Osteocyte (in vitro differentiated cells): ENCODE results near the gene SNX18. TPM values are rescaled to one million over a fixed set of nuclear protein-coding genes. Genes with fewer than 3 reads are reported as not detected.

Experiments
- DNase-seq: peaks from one replicate; pipeline ENCODE4 v3.0.0; 2021; ENCODE audit warnings: mixed read lengths; ENCODE audit not compliant: unreplicated experiment; ENCODE audit errors: extremely low spot score
- H3K27ac Mint-ChIP-seq: one replicate; pipeline ENCODE4 v1.8.0; 2021; ENCODE audit warnings: mild to moderate bottlenecking, mixed read lengths; ENCODE audit not compliant: unreplicated experiment
- H3K27me3 Mint-ChIP-seq: one replicate; pipeline ENCODE4 v1.8.0; 2021; ENCODE audit warnings: mixed read lengths; ENCODE audit not compliant: unreplicated experiment
- H3K36me3 Mint-ChIP-seq: one replicate; pipeline ENCODE4 v1.8.0; 2021; ENCODE audit warnings: mixed read lengths; ENCODE audit not compliant: unreplicated experiment
- H3K4me1 Mint-ChIP-seq: one replicate; pipeline ENCODE4 v1.8.0; 2021; ENCODE audit warnings: mixed read lengths; ENCODE audit not compliant: unreplicated experiment
- H3K4me3 Mint-ChIP-seq: one replicate; pipeline ENCODE4 v1.8.0; 2021; ENCODE audit warnings: mild to moderate bottlenecking, moderate library complexity, mixed read lengths; ENCODE audit not compliant: unreplicated experiment
- H3K9me3 Mint-ChIP-seq: one replicate; pipeline ENCODE4 v1.8.0; 2021; ENCODE audit warnings: mixed read lengths; ENCODE audit not compliant: unreplicated experiment
- CTCF ChIP-seq: fragments of 200-600 bp; sonication (generic); IDR thresholded peaks from 2 replicates; pipeline ENCODE4 v1.5.0; 2021; ENCODE audit warnings: antibody characterized with exemption, mild to moderate bottlenecking, moderate library complexity
- total RNA-seq: library from RNA; stranded (reverse); gene quantifications from 2 replicates; pipeline ENCODE4 v1.2.1, GENCODE V29; 2021

The SNX18 gene
- total RNA-seq, 1 donor from 2014 or later: 28.8 TPM

GRCh38 chr5:54540286-54540685 lies 22.7 kb downstream of the SNX18 start:
- no peak overlapping the region for H3K4me3 Mint-ChIP-seq

GRCh38 chr5:54541823-54542783 lies 24.5 kb downstream of the SNX18 start:
- Mint-ChIP-seq H3K4me1 (peaks cover 8% of the 10 kb centered on the region), H3K27me3 (no peaks in the 10 kb centered on the region), H3K9me3 (no peaks in the 10 kb centered on the region), H3K27ac (no peak overlapping the region), H3K4me3 (no peak overlapping the region), H3K36me3 (peaks cover 16% of the 10 kb centered on the region)
- DNase-seq: no peak
- TF ChIP-seq CTCF: no peak

More at GRCh38 chr5:54540286-54540685, 22.7 kb downstream of the SNX18 start:
- H3K9me3 Mint-ChIP-seq: no peaks in the 10 kb centered on the region
- H3K27me3 Mint-ChIP-seq: no peaks in the 10 kb centered on the region
- peaks cover 13% of the 10 kb centered on the region for H3K4me1 Mint-ChIP-seq
- no peak for DNase-seq
- TF ChIP-seq CTCF: no peak
- H3K36me3 Mint-ChIP-seq: peaks cover 10% of the 10 kb centered on the region
- no peak overlapping the region for H3K27ac Mint-ChIP-seq

- TF ChIP-seq CTCF: no peak
- H3K9me3 Mint-ChIP-seq: no peaks in the 10 kb centered on the region
- no peak for DNase-seq
- H3K4me3 Mint-ChIP-seq: no peak overlapping the region
- H3K4me1 Mint-ChIP-seq: peaks cover 6% of the 10 kb centered on the region
- no peaks in the 10 kb centered on the region for H3K27me3 Mint-ChIP-seq
- peaks cover 17% of the 10 kb centered on the region for H3K36me3 Mint-ChIP-seq
- H3K27ac Mint-ChIP-seq: no peak overlapping the region
Observed at GRCh38 chr5:54544044-54544443, 26.5 kb downstream of the SNX18 start.

- Mint-ChIP-seq H3K36me3 (peaks cover 20% of the 10 kb centered on the region), H3K4me3 (no peak overlapping the region), H3K4me1 (peaks cover 6% of the 10 kb centered on the region), H3K9me3 (no peaks in the 10 kb centered on the region), H3K27ac (no peak overlapping the region), H3K27me3 (no peaks in the 10 kb centered on the region)
- no peak for TF ChIP-seq CTCF
- DNase-seq: no peak
Observed at GRCh38 chr5:54545796-54546195, 28.2 kb downstream of the SNX18 start.

GRCh38 chr5:54547711-54548250 lies 30.2 kb downstream of the SNX18 start:
- H3K4me3 Mint-ChIP-seq: no peak overlapping the region

More at GRCh38 chr5:54547711-54548250, 30.2 kb downstream of the SNX18 start:
- no peaks in the 10 kb centered on the region for H3K27me3 Mint-ChIP-seq
- no peak for TF ChIP-seq CTCF
- peaks cover 24% of the 10 kb centered on the region for H3K36me3 Mint-ChIP-seq
- H3K4me1 Mint-ChIP-seq: peaks cover 6% of the 10 kb centered on the region
- H3K27ac Mint-ChIP-seq: no peak overlapping the region
- no peaks in the 10 kb centered on the region for H3K9me3 Mint-ChIP-seq
- DNase-seq: no peak
